GM19395 (cell line): ENCODE results near the gene ITPR2.
A peak's percentile ranks its signal among the peaks of the same experiment; 100 is the strongest.

Source experiments
- ATAC-seq: cut with Tn5 transposase; IDR thresholded peaks from one replicate; pipeline ENCODE4 v1.9.1; 2021; ENCODE audit warnings: mild to moderate bottlenecking, moderate library complexity; ENCODE audit not compliant: unreplicated experiment

The ITPR2 gene

DNA sequence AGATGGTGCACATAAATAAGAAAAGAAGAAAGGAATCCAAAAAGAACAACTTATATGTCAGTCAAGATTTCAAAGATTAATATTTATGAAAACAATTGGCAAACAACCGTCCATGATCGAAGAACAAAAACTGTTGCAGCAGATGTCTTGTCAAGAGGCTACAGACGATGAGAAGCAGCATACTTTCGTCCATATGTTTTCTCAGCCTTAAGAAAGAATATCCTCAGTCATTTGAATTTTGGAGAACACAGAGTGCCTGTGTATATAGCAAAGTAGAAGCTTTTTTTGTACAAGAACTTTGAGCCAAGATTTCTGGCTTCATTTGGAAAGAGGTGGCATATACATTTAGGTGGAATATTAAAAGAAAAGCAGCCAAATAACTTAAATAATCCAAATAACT is 297.2 kb downstream of the ITPR2 start:
- no peak for ATAC-seq

DNA sequence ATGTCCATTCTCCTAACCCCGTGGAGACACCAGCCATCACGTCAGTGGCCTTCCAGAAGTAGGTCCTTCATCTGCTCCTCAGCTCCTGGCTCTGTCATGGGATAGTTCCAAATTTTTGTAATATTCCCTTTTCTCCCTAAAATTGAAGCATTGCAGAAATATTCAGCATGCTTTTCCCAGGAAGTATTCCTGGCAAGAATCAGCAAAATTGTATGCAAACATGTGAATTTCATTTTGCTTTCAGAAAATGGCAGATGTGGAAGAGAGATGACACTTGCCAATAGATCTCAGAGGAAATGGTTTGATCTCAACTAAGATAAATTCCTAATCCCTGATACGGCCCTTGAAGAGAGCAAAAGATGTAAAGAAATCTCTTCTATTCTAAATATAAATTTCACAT is 298.9 kb downstream of the ITPR2 start:
- no peak for ATAC-seq

DNA sequence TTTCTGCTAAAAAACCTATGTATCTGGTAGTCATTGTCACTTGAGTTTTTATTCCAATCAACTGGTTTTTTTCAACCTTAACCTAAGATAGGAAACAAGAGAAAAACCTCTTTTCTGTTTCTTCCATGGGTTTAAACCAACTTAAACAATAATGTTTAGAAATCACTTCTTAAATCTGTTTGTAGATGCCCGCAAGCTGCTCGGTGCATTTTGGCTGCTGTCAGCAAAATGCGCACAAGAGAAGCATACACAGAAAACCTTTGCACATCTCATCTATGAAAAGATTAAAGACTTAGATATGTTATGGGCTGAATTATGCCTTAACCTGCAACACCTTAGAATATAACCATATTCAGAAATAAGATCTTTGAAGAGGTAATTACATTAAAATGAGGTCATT is 299.8 kb downstream of the ITPR2 start:
- ATAC-seq, result no peak

DNA sequence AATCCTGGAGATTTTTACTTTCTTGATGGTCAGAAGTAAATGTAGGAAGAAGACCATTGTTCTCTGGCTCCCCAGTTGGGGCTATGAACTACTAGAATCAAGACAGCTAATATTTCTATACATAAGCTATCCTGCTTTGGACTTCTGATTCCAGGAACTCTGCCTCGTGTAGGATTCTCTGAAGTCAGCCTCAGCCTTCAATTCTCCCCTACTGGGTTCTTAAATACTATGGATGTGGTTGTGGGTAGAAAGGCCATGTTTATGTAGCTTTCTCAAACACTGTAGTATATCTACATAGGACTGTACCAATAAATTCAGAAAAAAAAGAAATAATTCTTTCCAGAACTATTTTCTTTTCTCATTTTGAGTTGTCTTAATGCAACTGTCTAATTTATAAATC is 302.5 kb downstream of the ITPR2 start:
- no peak for ATAC-seq

DNA sequence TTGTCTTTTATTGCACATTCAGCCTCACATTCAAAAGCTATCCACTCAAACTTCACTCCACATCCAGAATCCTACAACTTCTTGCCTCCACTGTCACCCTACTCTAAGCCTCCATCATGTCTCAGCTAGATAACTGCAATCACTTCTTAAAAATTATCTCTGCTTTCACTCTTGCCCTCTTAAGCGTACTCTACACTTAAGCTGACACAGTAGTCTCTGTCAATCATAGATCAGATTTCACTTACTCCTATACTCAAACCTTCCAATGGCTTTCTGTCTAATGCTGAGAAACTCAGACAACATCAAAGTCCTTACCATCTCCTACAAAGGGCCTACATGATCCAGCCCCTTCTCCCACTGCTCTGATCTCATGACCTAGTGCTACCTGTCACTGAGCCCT is 304.1 kb downstream of the ITPR2 start:
- no peak for ATAC-seq

DNA sequence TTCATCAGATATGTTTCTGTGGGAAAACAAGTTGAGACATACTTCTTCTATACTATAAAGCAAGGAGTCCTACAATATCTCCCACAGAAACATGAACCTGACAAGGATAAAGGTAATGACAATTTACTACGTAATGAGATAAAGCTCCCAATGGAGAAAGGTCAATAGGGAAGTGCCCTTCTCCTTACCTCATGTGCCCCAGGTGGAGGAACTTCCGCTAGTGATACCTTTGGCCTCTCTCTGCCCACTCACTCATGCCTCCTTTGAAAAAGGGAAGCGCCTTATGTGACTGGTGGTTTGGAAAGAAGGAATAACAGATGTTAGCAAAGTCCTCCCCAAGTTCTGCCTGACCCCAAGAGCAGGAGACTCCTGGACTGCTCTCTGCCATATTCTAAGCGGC is 305.3 kb downstream of the ITPR2 start:
- ATAC-seq, result no peak

DNA sequence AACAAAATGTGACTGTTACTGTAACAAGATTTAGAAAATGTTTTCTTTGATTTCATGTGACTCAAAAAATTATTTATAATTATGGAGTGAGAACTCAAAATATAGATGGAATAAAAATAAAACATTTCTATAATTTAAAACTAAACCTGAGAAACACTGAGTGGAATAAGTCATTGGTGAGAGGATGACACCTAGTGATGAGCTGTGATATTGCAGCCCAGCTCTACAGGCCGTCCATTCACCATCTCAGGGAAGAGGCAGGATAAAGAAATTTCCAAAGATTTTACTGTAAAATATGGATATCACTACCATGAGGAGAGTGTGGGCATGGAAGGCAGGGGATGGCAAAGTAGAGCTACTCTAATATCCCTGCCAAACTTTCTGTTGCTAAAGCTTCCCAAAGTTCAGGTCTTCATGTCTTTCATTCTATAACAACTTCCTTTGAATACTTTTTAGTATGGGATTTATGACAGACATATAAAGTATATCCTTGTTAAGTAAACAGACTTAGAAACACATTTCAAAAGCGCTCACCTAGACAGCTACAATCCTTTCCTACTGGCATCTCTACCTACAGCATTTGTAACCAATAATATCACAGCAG is 308.0 kb downstream of the ITPR2 start:
- no peak for ATAC-seq

DNA sequence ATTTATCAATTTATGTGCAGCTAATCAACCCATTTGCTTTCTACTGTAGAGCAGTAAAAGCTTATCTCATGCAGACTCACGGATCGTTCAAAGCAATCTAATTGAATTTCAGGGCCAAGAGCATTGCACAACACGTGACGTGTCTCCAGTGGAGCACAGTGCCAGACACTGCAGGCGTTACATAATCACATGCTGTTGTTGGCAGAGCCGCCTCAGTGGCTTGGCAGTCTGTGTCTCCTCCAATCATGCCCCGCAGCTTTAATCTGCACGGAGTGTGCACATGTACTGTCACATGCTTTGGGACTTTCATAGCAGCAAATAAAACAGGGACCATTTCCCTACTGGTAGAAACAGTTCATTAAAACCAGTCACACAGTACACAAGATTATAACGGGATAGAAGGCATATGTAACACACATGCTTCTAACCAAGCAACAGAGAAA is 309.3 kb downstream of the ITPR2 start:
- no peak for ATAC-seq

DNA sequence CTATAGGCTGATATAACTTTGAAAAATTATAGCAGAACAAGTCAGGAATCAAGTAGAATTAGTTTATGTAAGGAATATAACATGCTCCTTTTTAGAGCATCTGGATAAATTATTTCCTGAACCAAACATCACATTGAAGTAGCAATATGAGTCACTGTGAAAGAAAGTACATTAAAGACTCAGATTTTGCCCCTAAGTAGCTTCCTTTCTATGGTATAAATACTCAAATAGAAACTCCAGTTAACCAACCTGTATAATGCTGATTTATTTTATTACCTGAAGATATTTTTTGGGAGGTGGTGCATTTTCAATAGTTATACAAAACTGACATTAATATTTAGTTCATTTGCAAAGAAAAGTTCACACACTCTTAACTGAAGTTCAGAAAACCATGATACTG is 312.1 kb downstream of the ITPR2 start:
- ATAC-seq, result no peak

DNA sequence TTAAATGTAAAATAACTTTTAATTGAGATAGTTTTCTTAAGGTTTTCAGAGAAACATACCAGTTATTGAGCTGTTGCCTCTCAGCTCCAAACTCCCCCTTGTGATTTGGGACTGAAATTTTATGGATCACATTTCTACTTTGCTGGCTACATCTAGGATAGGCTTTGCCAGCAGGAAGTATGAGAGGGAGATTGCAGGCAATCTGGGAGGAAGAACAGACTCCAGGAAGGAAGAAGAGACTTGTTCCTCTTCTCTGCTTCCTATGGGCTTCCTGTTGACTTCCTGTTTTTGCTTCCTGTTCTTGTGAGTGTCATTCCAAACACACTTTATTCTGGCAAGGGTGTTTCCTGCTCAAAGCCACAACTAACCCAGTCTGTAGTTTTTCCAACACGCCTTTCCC is 312.9 kb downstream of the ITPR2 start:
- ATAC-seq, result no peak

DNA sequence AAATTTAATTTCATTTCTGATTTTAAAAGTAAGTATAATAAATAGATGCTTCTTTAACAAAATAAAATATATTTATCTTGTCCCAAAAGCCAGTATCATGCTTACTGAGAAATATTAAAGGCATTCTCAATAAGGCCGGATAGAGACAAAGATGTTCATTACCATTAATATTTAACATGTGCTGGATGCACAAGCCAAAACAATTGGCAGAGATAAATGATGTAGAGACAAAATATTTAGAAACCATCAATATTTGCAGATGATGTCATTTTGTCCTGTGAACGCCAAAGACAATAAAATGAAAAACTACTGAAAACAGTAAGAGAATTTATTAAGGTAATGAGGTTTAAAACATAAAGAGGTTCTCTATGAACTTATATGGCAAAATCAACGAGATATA is 313.5 kb downstream of the ITPR2 start:
- ATAC-seq, result no peak

DNA sequence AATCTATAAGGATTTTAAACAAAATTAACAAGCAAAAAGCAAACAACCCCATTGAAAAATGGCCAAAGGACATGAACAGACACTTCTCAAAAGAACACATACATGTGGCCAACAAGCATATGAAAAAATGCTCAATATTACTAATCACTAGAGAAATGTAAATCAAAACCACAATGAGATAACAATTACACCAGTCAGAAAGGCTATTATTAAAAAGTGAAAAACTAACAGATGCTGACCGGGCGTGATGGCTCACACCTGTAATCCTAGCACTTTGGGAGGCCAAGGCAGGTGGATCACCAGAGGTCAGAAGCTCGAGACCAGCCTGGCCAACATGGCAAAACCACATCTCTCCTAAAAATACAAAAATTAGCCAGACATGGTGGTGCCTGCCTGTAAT is 315.7 kb downstream of the ITPR2 start:
- ATAC-seq, result peak; percentile 80

DNA sequence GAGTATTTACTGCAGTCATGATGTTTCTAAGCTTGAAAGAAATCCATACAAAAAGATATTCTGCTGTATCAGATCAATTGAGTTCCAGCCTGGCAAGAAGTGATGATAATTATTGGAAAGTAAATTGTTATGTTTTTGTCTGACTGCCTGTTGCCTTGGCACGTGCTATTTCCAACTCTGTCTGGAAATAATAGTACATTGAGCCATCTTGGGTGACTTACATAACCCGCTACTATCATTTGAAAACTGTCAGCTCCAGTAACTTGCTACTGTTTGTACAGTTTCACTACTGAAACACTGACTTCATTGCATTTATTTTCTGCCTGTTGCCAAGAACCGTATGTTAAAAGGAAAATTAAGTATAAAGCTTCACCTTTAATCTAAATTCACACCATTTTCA is 318.6 kb downstream of the ITPR2 start:
- no peak for ATAC-seq

DNA sequence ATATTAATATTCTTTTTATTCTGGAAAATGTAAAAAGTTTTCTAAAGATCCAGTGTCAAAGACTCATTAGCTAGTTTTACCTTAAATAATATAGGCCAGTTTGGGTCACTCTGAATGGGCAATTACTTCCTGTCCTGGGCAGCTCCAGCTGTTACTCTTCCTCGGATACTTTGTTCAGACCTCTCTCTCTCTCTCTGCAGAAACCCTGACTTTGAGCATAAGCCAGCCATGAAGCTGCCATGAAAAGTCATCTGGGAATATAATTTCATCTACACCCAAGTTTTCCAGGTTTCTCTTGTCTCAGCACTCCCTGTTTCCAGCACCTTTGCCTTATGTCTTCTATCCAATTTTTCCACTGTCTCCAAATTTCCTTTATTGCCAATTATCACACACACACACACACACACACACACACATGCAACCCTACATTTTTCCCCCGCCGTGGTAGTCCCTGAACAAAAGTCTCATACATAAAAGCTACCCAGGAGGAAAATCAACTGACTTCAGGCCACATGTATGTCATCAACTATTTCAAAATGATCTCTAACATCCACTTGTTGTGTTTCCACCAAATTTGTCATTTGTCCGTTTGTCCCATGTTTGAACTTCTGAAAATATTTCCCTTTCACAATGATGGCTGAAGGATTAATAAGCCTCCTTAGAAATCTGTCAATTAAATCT is 319.5 kb downstream of the ITPR2 start:
- no peak for ATAC-seq

DNA sequence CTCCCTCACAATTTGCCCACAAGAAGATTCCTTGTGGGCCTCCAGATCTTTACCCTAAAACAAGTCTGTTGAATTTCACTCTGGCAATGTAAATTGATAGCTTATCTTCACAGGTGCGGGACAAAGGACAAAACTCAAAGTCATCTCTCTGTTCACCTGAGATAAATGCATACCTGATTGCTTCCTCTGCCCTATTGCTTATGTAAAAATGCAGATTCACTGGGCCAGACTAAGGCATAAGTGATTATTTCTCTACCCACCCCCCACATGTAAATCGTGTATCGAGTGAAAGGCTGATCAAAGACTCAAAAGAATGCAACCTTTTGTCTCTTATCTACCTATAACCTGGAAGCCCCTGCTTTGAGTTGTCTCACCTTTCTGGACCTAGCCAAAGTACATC is 320.8 kb downstream of the ITPR2 start:
- ATAC-seq, result no peak

DNA sequence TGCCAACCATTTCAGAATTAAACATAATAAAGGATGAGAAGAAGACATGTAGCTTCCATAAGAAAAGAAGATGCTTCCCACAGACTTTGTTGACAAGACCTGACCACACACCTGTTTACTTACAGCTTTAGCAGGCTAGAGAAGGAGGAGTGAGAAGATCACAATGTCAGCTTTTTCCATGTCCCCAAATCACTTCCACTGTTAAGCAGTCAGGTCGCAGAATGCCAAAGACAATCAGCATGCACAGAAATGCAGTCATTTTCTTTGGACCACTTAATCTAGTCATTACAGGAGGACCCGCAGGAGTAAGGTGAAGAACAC is 322.7 kb downstream of the ITPR2 start:
- no peak for ATAC-seq

DNA sequence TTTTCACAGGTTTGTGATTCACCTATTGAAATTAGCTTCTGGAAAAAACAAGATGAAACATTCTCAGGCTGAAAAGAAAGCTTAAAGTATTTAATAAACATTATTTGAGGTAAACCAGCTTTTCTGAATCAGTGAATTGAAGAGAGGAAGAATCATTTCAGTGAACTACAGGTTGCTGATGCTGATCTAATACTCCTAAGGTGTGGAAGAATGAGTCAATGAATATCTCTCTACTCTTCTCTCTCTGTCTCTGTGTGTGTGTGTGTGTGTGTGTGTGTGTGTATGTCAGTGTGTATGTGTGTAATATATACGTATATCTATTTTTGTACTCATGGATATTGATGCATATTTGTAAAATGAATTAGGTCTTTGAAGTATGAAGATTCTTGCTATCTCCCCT is 325.4 kb downstream of the ITPR2 start:
- no peak for ATAC-seq

DNA sequence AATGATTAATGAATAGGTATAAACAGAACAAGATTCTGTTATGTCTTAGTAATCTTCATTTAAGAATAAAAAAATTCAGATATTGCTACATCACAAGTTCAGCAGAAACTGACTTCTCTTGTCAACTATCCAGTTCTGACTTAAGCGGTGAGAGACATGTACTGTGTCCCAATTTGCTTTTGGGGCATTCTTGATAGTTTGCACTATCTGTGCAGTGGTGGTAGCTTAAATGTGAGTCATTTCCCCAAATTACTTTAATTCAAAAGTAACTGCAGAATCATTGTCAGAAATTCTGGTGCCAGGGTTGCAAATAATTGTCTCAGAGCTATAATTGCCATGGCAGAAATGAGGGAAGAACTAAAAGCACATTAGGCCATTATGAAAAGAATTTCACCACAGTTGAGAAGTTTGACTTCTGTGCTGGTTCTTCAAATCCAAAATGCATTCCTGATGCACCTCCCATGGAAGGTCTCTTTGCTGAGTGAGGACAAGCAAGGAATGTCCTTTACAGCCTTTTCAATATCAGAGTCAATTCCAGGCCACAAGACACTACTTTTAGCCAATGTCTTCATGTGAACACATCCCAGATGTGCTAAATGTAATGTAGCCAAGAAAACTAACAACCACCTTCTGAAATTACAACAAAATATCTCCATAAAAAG is 332.9 kb downstream of the ITPR2 start:
- no peak for ATAC-seq

DNA sequence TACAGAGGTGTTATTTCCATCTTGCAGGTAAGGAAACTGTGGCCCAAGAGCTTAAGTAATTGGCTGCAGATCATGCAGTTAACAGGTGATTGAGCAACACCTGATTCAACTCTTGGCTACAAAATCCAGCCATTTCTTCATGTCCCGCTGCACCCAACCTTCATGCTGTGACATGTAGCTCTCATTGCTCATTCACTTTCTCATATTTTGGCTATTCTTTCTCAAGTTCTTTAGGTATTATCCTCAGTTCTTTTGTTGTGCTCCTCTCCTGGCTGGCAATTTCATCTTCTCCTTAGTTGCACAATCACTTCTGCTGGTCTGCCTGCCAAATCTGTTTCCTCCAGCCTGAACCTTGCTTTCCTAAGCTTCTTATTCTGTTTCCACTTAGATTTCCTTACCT is 336.8 kb downstream of the ITPR2 start:
- ATAC-seq, result no peak

DNA sequence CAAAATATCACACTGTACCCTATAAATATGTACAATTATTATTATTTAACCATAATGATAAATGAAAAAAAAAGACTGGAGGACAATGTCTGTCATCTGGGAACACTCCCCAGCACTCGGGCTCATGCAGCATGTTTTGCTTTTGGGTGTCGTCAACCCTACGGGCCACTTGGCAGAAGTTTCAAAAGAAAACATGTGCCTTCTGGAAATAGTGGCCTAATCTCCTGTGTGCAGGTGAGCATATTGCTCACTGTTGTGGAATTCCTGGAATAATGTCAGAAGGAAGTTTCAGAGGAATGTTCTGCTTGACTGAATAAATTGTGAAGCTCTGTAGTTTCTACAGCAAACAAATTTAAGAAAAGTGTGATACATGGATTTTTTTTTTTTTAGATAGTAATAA is 339.3 kb downstream of the ITPR2 start:
- ATAC-seq, result no peak

DNA sequence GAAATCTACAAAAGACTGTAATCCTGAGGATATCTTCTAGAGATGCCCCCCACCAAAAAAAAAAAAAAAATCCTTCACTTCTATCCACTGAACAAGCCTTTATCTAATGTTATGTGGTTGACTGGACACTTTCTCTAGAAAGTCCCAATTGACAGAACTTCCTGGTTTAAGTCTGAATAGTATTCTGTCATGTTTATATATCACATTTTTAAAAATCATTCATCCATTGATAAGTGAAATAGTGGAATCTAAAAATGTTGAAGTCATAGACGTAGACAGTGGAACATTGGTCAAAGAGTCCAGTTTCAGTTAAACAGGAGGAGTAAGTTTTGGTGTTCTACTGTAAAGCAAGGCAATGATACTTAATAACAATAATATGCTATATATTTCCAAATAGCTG is 340.6 kb downstream of the ITPR2 start:
- ATAC-seq, result no peak

DNA sequence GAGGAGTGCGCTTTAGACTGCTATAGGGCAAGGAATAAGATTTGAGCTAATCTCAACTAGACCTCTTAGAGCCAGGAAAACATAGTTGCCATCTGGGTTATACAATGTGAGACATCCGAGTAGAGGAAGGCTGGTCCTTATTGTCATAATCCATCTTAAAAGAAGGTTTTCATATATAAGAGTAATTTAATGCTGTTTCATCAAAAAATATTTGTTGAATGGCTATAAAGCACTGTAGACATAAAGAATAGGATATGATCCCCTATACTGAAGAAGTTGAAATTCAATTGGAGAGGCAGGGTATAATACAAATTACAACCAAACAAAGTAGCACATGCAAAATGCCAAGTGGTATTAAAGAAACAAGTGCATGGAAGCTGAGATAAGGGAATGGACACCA is 343.1 kb downstream of the ITPR2 start:
- ATAC-seq, result no peak

DNA sequence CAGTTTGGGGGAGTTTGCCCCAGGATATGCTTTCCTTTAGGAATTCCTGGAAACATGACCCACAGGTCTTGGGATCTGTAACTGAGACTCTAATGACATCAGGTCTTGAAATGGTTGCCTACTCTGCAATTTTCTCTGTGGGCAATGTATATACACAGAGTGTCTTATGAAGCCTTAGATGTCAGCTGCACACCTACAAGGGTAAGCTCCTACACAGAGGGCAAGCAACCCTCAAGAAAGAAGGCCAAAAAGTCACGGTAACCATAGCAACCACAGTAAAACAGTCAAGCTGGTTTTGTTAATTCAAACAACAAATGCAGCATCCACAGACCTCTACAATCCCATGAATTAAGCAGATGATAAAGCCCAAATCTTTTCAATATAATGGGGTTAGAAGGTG is 344.6 kb downstream of the ITPR2 start:
- no peak for ATAC-seq
